Epidermal melanocyte (primary cell): ENCODE results near the gene B3GALNT1.
"Not testable (repeated sequence)": the region's sequence is repeated elsewhere in the genome, so short reads cannot be mapped to it uniquely, and the experiment has no call there.

Experiments used
- DNase-seq: peaks from one replicate; pipeline ENCODE4 v3.0.0; 2011; ENCODE audit warnings: low spot score; ENCODE audit not compliant: insufficient read length

Gene B3GALNT1

DNA sequence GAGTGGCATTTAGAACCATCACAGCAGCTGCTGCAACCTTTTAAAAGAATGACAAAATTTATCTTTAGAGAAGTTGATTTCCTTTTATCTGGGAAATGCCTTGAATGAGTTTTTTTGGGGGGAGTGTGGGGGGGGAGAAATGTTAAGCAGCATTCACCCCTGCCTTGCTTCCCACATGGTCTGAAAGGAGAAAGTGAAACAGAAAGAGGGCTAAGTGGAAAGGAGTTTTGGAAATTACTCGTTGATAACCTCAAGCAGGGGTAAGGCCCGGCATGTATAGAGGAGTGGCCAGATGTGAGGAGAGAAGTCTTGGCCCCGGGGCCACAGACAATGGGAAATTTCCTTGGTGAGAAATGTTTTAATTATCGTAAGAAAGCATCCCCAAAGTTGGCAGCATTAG, 23.5 kb downstream of the B3GALNT1 start:
- DNase-seq = no peak

DNA sequence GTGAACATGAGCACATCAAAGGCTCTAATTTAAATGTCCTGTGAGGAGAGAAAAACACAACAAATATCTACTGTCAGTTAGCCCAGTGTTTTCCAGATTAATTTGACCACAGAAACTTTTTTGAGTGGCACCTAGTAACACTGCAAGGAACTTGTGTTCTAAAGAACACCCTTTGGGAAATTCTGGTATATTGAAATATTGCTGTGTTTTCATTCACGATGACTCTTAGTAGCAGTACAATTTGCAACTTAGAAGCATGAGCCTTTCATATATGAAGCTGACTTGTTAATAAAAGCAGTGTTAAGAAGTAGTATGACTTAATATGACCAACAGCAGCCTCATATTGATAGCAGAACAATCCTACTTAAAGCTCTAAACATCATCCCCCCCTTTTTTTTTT, 32.0 kb downstream of the B3GALNT1 start:
- no peak for DNase-seq

DNA sequence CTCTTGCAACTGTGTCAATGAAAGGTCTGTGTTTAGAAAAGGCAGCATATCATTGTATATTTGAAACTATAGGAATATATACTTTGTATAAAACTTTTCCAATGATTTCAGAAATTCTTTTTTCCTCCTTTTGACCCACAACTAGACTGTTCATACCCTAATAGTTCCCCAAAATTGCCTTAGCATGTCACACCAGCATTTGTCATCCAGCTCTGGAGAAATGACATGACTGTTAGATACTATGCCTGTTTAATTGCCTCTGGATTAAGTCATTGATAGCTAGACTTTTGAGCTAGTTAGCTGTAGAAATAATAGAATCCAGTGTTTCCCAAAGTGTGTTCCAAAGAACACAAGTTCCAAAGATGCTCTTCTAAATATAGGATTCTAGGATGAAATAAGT, 32.4 kb downstream of the B3GALNT1 start:
- no peak for DNase-seq

DNA sequence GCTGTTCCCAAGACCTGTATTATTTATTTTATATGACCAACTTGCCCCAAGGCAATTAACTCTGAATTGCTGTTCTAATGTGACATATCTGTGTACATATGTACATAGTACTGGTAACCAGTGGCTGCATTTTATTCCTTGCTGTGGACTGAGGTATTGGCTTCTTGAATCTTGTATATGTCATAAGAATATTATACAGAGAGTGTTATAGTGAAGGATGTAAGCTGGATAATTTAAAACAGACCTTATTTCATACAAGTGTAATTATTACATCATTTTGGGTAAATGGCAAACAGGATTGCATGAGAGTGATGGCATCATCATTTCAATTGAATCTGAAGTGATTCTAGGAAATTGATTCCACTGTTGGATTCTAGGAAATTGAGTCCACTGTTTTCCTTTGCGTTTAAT, 32.9 kb downstream of the B3GALNT1 start:
- no peak for DNase-seq

DNA sequence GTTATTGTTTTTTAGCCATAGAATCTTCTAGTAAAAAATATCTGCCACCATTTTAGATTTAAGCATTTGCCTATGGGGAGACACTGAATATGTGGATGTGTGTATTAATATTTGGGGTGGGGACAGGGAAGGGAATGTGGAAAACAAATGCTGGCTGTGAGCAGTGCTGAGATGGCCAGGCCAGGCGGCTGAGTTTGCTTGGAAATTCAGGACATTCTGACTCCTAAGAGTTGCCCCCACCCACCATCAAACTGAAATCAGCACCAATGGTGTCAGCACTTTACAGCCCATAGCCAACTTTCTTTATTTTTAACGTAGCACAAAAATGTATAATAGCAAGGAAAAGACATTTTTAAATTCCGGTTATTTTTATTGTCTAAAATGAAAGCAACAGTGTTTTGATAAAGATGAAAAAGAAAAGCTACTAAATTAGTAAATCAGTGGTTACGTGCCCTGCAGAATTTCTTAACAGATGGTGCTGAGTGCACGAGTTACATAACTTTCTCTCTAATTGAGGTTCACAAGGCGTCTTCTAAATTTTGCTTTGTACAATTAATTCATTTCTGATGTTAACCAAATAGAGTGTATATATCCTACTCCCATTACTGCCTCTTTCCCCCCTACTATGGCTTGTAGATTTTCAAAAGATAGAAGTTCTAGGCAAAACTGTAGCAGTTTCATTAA, 34.0 kb downstream of the B3GALNT1 start:
- DNase-seq = no peak

DNA sequence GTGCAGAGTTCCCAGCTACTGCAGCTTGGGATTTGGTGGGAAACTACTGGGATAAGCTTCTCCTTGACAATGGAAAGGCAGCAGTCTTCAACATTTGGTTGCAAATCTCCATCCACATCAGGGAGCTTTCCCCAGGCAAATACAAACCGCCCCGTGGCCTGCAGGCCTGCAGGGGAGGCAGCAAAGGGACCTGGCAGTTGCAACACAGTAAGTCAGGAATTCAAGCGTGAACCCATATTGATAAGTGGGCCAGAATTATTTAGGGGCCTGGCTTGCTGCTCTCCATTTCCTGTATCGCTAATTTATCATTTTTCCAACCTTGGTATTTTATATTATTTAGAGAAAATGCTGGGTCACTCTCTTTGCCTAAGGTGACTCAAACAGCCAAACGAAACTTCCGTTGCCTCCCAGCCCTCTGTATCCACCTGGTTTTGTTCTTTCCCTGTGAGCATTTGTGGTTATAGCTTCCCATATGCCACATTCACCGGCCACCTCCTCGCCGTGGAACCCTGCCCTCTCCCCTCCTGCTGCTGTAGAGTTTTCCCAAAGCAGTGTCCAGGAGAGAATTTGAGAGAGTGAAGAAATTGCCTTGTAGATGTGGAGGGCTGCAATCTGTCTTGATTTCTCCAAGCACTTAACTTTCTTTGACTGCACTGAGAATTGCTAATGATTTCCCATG, 34.8 kb downstream of the B3GALNT1 start:
- DNase-seq = no peak

DNA sequence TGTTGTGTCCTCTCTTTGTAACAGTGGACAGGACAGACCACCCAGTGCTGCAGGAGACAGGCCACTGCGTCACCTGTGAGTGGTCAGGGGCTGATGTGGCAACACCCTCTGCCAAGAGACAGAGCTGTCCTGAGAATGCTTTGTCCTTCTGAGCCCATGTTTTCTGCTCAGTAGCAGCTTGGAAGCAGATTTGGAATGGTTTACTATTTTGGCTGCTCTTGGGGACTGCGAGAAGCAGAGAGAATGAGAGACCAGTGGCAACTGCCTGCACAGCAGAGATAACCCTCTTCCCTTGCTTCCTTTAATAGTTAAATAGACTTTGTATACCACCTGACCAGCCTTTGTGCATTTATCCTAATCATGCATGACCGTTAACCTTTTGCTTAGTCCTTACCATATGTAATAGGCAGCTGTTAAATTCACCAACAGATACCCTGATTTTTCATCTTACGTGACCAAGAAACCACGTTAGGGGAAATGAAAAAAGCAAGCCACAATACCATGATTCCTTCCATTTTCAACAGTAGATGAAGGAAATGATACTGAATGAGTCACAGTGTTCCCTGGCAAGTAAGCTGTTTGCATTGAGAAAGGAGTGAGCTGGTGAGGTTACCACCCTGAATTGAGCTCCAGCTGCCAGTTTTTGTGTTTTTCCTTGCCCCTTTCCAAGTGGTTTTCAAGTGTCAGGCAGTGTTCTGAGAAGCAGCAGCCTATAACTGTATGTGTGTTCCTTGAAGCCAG, 35.5 kb downstream of the B3GALNT1 start:
- no peak for DNase-seq

DNA sequence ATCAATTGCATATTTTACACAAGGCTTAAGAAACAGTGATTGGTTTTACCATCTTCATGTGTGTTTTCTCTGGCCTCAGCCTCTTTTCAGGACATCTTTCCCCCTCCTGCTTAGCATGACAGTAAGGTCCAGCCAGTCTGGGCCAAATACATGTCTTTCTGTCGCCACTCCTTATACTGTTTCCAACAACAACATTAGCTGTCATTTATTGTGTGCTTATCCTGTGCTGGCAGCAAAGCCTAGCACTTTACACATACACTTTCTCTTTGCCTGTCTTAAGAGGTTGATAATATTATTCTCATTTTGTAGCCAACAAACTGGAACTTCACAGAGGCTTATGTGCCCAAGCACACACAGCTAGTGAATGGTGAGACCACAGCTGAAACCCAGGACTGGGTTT, 37.8 kb downstream of the B3GALNT1 start:
- DNase-seq = no peak

DNA sequence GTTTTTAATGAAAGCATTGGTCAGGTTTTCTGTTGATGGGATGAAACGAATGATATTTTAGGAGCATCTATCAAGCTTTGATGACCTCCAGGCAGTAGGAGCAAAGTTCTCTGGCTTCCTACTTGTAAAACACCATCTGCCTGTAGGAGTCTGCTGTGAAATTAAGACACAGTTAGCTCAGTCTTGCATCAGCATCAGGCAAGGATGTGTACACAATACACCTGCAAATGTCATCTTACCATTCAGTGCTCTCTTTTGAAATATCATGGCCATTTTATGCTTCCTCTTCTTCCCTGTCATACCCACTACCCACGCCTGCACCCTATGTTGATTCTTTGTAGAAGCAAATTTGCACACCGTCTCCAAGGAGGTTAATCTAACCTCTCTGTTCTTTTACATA, 38.2 kb downstream of the B3GALNT1 start:
- DNase-seq = no peak

DNA sequence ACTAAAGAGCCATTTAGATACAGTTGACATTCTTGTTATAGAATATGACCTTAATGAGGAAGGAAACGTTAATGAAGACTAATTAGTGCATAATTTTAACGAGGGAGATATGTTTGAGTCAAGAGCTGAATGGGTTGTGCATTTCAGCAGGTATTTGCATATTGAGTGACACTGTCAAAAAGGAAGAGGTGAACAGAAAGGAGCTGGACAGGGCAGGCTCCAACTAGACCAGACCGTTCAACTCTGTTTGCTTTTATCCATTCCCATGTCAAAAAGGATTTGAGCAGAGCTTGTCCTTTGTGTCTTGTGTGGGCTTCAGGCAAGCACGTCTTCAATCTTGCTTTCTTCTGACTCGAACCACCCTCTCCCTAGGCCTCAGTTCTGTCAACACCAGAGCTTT, 40.7 kb downstream of the B3GALNT1 start:
- no peak for DNase-seq

DNA sequence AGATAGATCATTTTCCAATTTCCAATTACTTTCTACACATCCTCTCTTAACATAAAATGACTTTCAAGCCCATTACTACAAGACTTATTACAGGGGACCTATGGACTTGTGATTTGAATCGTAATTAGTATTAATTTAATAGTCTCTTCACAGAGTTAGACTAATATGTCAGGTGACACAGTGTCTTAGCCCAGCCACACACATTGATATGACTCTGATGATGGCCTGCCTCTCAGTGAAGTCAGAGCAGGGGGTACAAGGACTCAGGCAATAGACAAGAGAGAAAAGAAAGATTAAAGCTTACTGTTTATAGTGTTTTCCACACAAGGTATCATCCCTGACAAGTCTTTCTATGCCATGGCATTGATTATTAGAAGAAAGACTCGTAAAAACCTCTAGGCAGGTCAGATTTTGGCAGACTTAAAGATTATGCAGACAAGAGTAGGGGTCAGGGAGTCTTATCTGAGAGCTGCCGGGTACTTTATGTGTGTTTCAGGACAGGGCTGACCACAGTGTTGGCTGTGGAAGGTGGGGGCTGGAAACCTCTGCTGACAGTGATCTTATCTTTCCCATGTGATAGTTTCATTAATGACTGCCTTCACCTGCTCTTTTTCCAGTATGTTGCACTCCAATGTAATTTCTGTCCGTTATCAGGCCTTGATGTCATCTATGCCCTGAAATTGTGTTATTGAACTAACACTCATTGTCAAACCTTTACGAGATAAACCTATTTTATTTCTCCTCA, 50.1 kb downstream of the B3GALNT1 start:
- DNase-seq = no peak

DNA sequence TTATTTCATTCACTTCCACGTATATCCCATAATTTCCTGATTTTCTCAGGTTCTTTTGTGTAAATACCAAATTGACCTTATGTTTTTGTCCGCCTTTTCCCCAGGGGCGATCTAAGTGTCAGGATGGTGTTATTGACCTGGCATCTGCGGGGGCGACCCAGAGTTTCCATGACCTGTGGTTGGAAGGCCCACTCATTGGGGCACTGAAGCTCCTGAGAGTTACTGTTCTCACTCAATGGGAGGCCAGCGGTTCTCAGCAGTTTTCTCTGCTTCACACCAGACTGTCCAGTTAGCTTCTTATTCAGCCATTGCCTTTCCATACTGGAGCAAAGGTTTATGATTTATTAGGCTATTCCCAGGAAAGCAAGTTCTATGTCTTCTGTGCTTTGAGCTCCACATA, 53.3 kb downstream of the B3GALNT1 start:
- no peak for DNase-seq

DNA sequence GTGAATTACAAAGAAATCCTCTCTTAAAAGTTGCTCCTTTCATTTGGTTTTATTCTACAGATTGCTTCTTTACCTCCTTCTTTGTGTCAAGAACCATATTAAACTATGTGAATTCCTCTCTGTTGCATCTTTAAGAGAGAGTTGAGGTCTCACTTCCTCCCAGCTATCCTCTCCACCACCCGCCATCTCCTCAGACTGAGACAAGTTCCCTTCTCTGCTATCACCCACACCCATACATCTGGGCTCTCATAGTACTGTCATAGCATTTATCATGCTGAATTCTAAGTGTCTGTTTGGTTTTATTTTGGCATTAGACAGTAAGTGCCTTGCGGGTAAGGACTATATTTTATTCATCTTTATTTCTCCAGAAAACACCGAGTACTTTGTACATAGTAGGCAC, 54.2 kb downstream of the B3GALNT1 start:
- no peak for DNase-seq

DNA sequence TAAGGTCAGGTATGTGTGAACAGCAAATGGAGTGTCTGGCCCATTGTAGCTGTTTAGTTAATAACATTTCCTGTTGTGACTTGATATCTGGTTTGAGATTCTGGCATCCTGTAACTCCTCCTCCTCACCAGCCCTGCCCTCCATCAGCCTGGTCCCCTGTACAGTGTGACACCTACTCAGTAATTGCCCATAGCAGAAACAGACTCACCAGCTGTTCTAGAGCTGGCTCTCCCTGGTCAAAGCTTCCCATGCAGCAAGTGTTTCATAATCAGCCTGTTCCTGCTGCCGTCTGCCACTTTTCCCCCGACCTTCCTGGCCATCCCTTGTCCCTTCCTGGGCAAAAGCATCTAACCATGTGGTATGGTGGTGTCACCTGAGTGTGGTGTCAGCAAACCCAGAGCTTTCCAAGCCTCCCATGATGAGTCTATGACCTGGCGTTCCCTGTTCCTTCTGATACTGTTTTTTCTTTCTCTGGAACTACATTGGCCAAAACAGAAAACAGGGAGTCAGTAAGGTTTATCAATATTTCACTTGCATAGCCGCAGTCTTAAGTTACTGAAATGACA, 55.4 kb downstream of the B3GALNT1 start:
- DNase-seq = no peak

DNA sequence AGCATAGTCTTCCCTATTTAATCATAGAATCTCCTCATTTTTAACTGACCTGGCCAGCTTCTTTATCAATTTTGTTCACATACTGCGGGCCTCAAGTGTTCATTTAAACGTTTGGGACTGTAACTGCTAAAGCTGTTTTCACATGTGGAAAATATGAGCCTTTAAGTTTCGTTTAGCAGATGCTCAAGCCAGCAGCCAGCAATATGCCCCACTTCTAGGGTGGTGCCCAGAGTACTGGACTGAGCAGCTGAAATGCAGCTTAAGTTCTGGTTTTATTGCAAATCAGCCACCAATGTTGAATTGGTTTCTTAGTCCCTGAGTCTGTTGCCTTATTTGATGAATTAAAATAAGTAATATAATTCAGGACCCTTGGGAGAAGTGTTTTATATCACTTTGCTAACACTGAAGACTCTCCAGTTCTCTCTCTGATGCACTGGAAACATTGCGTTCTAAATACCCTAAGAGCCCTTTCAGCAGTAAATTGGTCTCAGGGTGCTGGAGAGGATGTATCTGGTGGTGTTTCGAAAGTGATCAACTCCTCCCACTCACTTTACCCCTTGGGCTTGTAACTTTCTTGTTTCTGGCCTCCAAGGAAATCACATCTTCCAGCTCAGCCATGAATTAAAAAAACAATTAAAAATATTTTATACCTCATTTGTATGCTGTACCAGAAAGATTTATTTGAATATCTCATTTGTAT, 61.7 kb downstream of the B3GALNT1 start:
- DNase-seq = no peak

DNA sequence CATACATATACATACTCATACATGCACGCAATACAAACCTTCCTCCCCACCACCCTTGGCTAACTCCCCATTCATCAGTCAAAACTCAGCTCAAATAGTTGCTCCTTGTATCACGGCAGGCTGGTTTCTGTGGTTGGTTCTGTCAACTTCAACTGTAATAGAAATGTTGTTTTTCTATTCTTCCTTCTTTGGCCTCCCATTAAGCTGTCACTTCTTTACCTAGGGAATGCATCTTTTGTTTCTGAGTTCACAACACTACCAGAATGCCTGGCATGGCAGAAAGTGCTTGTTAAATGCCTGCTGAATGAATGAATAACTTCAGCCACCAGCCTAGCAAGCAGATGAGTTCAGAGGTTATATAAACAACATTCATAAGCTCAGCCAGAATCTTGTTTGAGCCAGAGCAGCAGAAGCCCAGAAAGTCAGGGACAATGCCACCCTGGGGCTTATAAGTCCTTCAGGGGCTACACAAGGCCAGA, 63.1 kb downstream of the B3GALNT1 start:
- DNase-seq = no peak

DNA sequence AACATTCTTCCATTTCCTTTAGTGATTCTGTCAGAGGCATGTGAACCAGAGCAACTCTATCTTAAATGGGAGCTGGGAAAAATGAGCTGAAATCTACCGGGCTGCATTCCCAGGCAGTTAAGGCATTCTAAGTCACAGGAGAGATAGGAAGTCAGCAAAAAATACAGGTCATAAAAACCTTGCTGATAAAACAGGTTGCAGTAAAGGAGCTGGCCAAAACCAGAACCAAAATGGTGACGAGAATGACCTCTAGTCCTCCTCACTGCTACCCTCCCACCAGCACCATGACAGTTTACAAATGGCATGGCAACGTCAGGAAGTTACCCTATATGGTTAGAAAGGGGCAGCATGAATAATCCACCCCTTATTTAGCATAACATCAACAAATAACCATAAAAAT, 66.4 kb downstream of the B3GALNT1 start:
- DNase-seq = no peak

DNA sequence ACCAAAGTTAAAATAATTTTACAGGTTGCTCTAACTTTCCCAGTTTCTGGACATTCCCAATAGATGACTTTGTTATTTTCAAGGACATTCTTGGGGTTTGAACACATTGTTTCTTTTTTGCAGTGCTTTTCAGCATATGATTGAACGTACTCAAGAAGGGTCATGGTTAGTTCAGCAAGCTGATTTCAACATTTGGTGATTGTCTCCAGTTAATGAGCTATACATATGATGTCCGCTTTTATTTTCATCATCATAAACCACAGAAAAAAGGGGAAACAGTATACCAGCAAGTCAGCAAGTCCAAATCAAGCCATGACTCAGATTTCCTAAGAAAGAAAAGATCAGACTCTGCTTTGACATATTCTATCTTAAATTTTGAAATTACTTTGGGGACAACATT, 69.4 kb downstream of the B3GALNT1 start:
- DNase-seq = no peak

DNA sequence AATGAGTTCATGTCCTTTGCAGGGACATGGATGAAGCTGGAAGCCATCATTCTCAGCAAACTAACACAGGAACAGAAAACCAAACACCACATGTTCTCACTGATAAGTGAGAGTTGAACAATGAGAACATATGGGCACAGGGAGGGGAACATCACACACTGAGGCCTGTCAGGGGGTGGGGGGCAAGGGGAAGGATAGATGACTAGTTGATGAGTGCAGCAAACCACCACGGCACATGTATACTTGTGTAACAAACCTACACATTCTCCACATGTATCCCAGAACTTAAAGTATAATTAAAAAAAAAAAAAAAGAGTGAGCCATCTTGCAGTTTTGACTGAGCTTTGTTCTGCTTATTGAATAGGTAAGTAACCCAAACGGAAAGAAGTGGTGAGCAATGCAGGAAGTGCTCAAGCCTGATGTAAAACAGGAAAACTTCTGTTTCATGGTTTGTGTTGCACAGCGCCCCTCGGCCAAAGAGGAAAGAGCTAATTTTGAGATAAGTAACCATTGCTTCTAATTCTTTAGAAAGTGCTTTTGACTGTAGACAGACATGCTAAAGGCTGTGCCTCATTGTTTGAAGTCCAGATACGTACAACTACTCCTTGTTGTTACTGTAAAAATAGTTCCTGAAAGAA, 70.1 kb downstream of the B3GALNT1 start:
- DNase-seq = not testable (repeated sequence)
